Ectodermal cell (in vitro differentiated cells): Measurements from ENCODE around the gene SIX5.

Source experiments
- H3K27ac ChIP-seq: 2 replicates; pipeline ENCODE4 v1.7.0; 2013; ENCODE audit warnings: mild to moderate bottlenecking, low read depth, low read length; ENCODE audit not compliant: insufficient read depth, poor library complexity, severe bottlenecking
- H3K27me3 ChIP-seq: 2 replicates; pipeline ENCODE4 v1.7.0; 2013; ENCODE audit warnings: mild to moderate bottlenecking, low read length; ENCODE audit not compliant: insufficient read depth, control insufficient read depth, poor library complexity, severe bottlenecking
- H3K36me3 ChIP-seq: one replicate; pipeline ENCODE4 v1.7.0; 2013; ENCODE audit warnings: low read length; ENCODE audit not compliant: control insufficient read depth, insufficient read depth
- H3K4me1 ChIP-seq: one replicate; pipeline ENCODE4 v1.7.0; 2013; ENCODE audit warnings: low read length; ENCODE audit not compliant: control insufficient read depth, insufficient read depth
- H3K4me3 ChIP-seq: 2 replicates; pipeline ENCODE4 v1.7.0; 2013; ENCODE audit warnings: low read depth, low read length, control low read depth; ENCODE audit not compliant: insufficient read depth
- H3K9me3 ChIP-seq: 2 replicates; pipeline ENCODE4 v1.7.0; 2013; ENCODE audit warnings: mild to moderate bottlenecking, low read length, moderate library complexity; ENCODE audit not compliant: control insufficient read depth
- WGBS, 2 experiments: methylation state at CpG; one replicate each; pipeline ENCODE4 v1.1.7; 2013; ENCODE audit warnings: missing lambda C conversion rate in 2 of 2; 5-methylcytosine and 5-hydroxymethylcytosine counted together

The SIX5 gene

GRCh38 chr19:45767410-45767880 lies 1.6 kb downstream of the SIX5 start:
- H3K36me3 ChIP-seq, result no peaks in the 10 kb centered on the region
- no peaks in the 10 kb centered on the region for H3K27me3 ChIP-seq
- H3K27ac ChIP-seq, result peak overlapping the region; percentile 41
- peaks cover 32% of the 10 kb centered on the region for H3K4me1 ChIP-seq
- H3K9me3 ChIP-seq, result no peaks in the 10 kb centered on the region
- peak overlapping the region; percentile 92 for H3K4me3 ChIP-seq
- 0 to 1% methylated on average over 31 of the region's 31 CpGs for WGBS, 2 experiments

- Histone ChIP-seq H3K36me3 (no peaks in the 10 kb centered on the region), H3K4me3 (peak overlapping the region; percentile 92), H3K27me3 (no peaks in the 10 kb centered on the region), H3K9me3 (no peaks in the 10 kb centered on the region), H3K27ac (peak overlapping the region; percentile 41), H3K4me1 (peaks cover 32% of the 10 kb centered on the region)
- 33 to 39% methylated on average over 24 of the region's 24 CpGs for WGBS, 2 experiments
Measured at GRCh38 chr19:45766869-45767346, 2.1 kb downstream of the SIX5 start.

GRCh38 chr19:45766296-45766868 lies 2.7 kb downstream of the SIX5 start:
- H3K4me3 ChIP-seq, result peak overlapping the region; percentile 92
- H3K9me3 ChIP-seq, result no peaks in the 10 kb centered on the region
- no peaks in the 10 kb centered on the region for H3K36me3 ChIP-seq
- H3K27me3 ChIP-seq, result no peaks in the 10 kb centered on the region
- peaks cover 32% of the 10 kb centered on the region for H3K4me1 ChIP-seq
- H3K27ac ChIP-seq, result no peak overlapping the region
- WGBS, 2 experiments, result 84 to 86% methylated on average over 17 of the region's 17 CpGs

- no peak overlapping the region for H3K27ac ChIP-seq
- WGBS, 2 experiments, result 88 to 89% methylated on average over 23 of the region's 23 CpGs
- H3K36me3 ChIP-seq, result no peaks in the 10 kb centered on the region
- H3K4me1 ChIP-seq, result peaks cover 32% of the 10 kb centered on the region
- no peak overlapping the region for H3K4me3 ChIP-seq
- no peaks in the 10 kb centered on the region for H3K27me3 ChIP-seq
- no peaks in the 10 kb centered on the region for H3K9me3 ChIP-seq
Measured at GRCh38 chr19:45765702-45766295, 3.3 kb downstream of the SIX5 start.

GRCh38 chr19:45764945-45765701 lies 3.9 kb downstream of the SIX5 start:
- Histone ChIP-seq H3K27me3 (no peaks in the 10 kb centered on the region), H3K4me3 (no peak overlapping the region), H3K27ac (no peak overlapping the region), H3K9me3 (no peaks in the 10 kb centered on the region), H3K36me3 (no peaks in the 10 kb centered on the region), H3K4me1 (peaks cover 32% of the 10 kb centered on the region)
- WGBS, 2 experiments, result 56 to 58% methylated on average over 20 to 21 of the region's 21 CpGs

GRCh38 chr19:45764475-45764874 lies 4.6 kb downstream of the SIX5 start:
- no peaks in the 10 kb centered on the region for H3K36me3 ChIP-seq
- H3K4me1 ChIP-seq, result peaks cover 32% of the 10 kb centered on the region
- H3K27ac ChIP-seq, result no peak overlapping the region
- WGBS, 2 experiments, result 37 to 44% methylated on average over 6 of the region's 6 CpGs
- no peaks in the 10 kb centered on the region for H3K27me3 ChIP-seq
- H3K4me3 ChIP-seq, result no peak overlapping the region
- no peaks in the 10 kb centered on the region for H3K9me3 ChIP-seq

- Histone ChIP-seq H3K27ac (no peak overlapping the region), H3K27me3 (no peaks in the 10 kb centered on the region), H3K9me3 (no peaks in the 10 kb centered on the region), H3K4me3 (no peak overlapping the region), H3K36me3 (no peaks in the 10 kb centered on the region), H3K4me1 (peaks cover 32% of the 10 kb centered on the region)
- 73 to 76% methylated on average over 27 of the region's 27 CpGs for WGBS, 2 experiments
Measured at GRCh38 chr19:45763691-45764294, 5.3 kb downstream of the SIX5 start.

- Histone ChIP-seq H3K36me3 (no peaks in the 10 kb centered on the region), H3K27ac (no peak overlapping the region), H3K27me3 (no peaks in the 10 kb centered on the region), H3K4me3 (no peak overlapping the region), H3K9me3 (no peaks in the 10 kb centered on the region), H3K4me1 (peaks cover 32% of the 10 kb centered on the region)
- WGBS, 2 experiments, result 92 to 94% methylated on average over 15 of the region's 15 CpGs
Measured at GRCh38 chr19:45762870-45763631, 6.0 kb downstream of the SIX5 start.

- H3K4me3 ChIP-seq, result no peak overlapping the region
- no peaks in the 10 kb centered on the region for H3K36me3 ChIP-seq
- no peak overlapping the region for H3K27ac ChIP-seq
- H3K4me1 ChIP-seq, result peaks cover 29% of the 10 kb centered on the region
- H3K27me3 ChIP-seq, result no peaks in the 10 kb centered on the region
- H3K9me3 ChIP-seq, result no peaks in the 10 kb centered on the region
- 68% methylated on average over 17 of the region's 17 CpGs for WGBS, 2 experiments
Measured at GRCh38 chr19:45761714-45762113, 7.3 kb downstream of the SIX5 start.
